GM21786 (cell line): ENCODE measurements around the gene TTLL8.

Experiments
- ATAC-seq: cut with Tn5 transposase; IDR thresholded peaks from one replicate; pipeline ENCODE4 v1.9.1; 2021; ENCODE audit not compliant: unreplicated experiment

The TTLL8 gene

GRCh38 chr22:50083462-50084079, 25.5 kb upstream of the TTLL8 start:
- ATAC-seq = no peak

- no peak for ATAC-seq
Measured at GRCh38 chr22:50082961-50083461, 24.9 kb upstream of the TTLL8 start.

- no peak for ATAC-seq
Measured at GRCh38 chr22:50082197-50082715, 24.2 kb upstream of the TTLL8 start.

GRCh38 chr22:50081426-50082196, 23.5 kb upstream of the TTLL8 start:
- ATAC-seq = no peak

- no peak for ATAC-seq
Measured at GRCh38 chr22:50080077-50080465, 22.0 kb upstream of the TTLL8 start.

- ATAC-seq = no peak
Measured at GRCh38 chr22:50078761-50079160, 20.7 kb upstream of the TTLL8 start.

GRCh38 chr22:50078246-50078645, 20.1 kb upstream of the TTLL8 start:
- no peak for ATAC-seq

- ATAC-seq = no peak
Measured at GRCh38 chr22:50076646-50077535, 18.8 kb upstream of the TTLL8 start.

GRCh38 chr22:50074551-50075530, 16.7 kb upstream of the TTLL8 start:
- no peak for ATAC-seq

- no peak for ATAC-seq
Measured at GRCh38 chr22:50074056-50074455, 16.0 kb upstream of the TTLL8 start.

- ATAC-seq = no peak
Measured at GRCh38 chr22:50072714-50073538, 14.8 kb upstream of the TTLL8 start.

- ATAC-seq = no peak
Measured at GRCh38 chr22:50072167-50072555, 14.1 kb upstream of the TTLL8 start.

- ATAC-seq = no peak
Measured at GRCh38 chr22:50071432-50072166, 13.5 kb upstream of the TTLL8 start.

GRCh38 chr22:50070366-50070765, 12.3 kb upstream of the TTLL8 start:
- no peak for ATAC-seq

GRCh38 chr22:50068096-50068495, 10.0 kb upstream of the TTLL8 start:
- ATAC-seq = no peak

GRCh38 chr22:50067244-50067643, 9.1 kb upstream of the TTLL8 start:
- no peak for ATAC-seq

GRCh38 chr22:50064453-50064852, 6.4 kb upstream of the TTLL8 start:
- no peak for ATAC-seq

- no peak for ATAC-seq
Measured at GRCh38 chr22:50063589-50064393, 5.7 kb upstream of the TTLL8 start.
